H1 (cell line): ENCODE data around the gene CDK12. TPM values are rescaled to one million over a fixed set of nuclear protein-coding genes. Genes with fewer than 3 reads are reported as not detected.

Experiments
- CTCF ChIA-PET: fragments of 300-600 bp; sonication (Branson Sonifier 250); formaldehyde crosslinking; loops from one replicate; lab custom pipeline; 2021; ENCODE audit not compliant: partially characterized antibody; lab: Charles Lee
- POLR2A ChIA-PET: fragments of 300-600 bp; sonication (Branson Sonifier 250); formaldehyde crosslinking; loops from one replicate; lab custom pipeline; 2021; ENCODE audit warnings: inconsistent platforms; ENCODE audit not compliant: partially characterized antibody; lab: Charles Lee
- DNase-seq, 2 experiments: peaks; one replicate each; pipeline versions ENCODE4 v3.0.0 to v3.0.0-alpha.2; 2010 to 2022; ENCODE audit warnings: low spot score in 2 of 2, low read depth in 1 of 2, mixed read lengths in 1 of 2
- FAIRE-seq: peaks from 2 replicates; lab custom pipeline; 2011; peaks lifted over from hg19 to GRCh38; lab: Jason Lieb, UNC
- H2AFZ ChIP-seq: 2 replicates; pipeline ENCODE4 v1.8.1; 2012; ENCODE audit warnings: low read length, inconsistent platforms
- H2AK5ac ChIP-seq: 2 replicates; pipeline ENCODE4 v1.6.1; 2013; ENCODE audit warnings: low read depth, low read length
- H2BK120ac ChIP-seq: replicated peaks from 2 replicates; pipeline ENCODE3; 2013; ENCODE audit warnings: low read depth, low read length, inconsistent platforms
- H2BK12ac ChIP-seq: 2 replicates; pipeline ENCODE4 v1.6.1; 2013; ENCODE audit warnings: low read depth, low read length
- H2BK15ac ChIP-seq: 2 replicates; pipeline ENCODE4 v1.6.1; 2013; ENCODE audit warnings: low read length
- H2BK20ac ChIP-seq: 2 replicates; pipeline ENCODE4 v1.6.1; 2013; ENCODE audit warnings: low read length
- H2BK5ac ChIP-seq: 2 replicates; pipeline ENCODE4 v1.6.1; 2013; ENCODE audit warnings: low read depth, low read length
- H3K14ac ChIP-seq: 2 replicates; pipeline ENCODE4 v1.6.1; 2013; ENCODE audit warnings: inconsistent platforms; ENCODE audit not compliant: insufficient read length
- H3K18ac ChIP-seq: 2 replicates; pipeline ENCODE4 v1.6.1; 2013; ENCODE audit warnings: low read length; ENCODE audit errors: extremely low read depth
- H3K23ac ChIP-seq: 2 replicates; pipeline ENCODE4 v1.6.1; 2013; ENCODE audit warnings: inconsistent platforms; ENCODE audit not compliant: insufficient read length
- H3K23me2 ChIP-seq: 2 replicates; pipeline ENCODE4 v1.6.1; 2013; ENCODE audit warnings: low read depth, low read length
- H3K27ac ChIP-seq: 2 replicates; pipeline ENCODE4 v1.6.1; 2011; ENCODE audit warnings: low read depth, low read length, inconsistent platforms
- H3K27me3 ChIP-seq, 4 experiments: replicated peaks in 1 of 4; 1 replicate in 1 of 4; 2 replicates in 3 of 4; pipeline versions ENCODE4 v1.6.1 to v1.8.1; 2011 to 2013; ENCODE audit warnings: low read length in 3 of 4, mild to moderate bottlenecking in 3 of 4, inconsistent platforms in 2 of 4, mixed read lengths in 2 of 4, moderate library complexity in 1 of 4; ENCODE audit not compliant: control insufficient read depth in 3 of 4, insufficient read depth in 3 of 4; ENCODE audit errors: extremely low read depth in 1 of 4
- H3K36me3 ChIP-seq, 4 experiments: 2 replicates each; pipeline versions ENCODE4 v1.6.1 to v1.8.1; 2011 to 2013; ENCODE audit warnings: mild to moderate bottlenecking in 4 of 4, low read length in 3 of 4, moderate library complexity in 2 of 4, control low read depth in 1 of 4, inconsistent platforms in 1 of 4; ENCODE audit not compliant: insufficient read depth in 4 of 4, control insufficient read depth in 2 of 4
- H3K4ac ChIP-seq: replicated peaks from 2 replicates; pipeline ENCODE3; 2013; ENCODE audit warnings: low read length, low read depth, mixed read lengths, inconsistent platforms; ENCODE audit not compliant: insufficient read length
- H3K4me1 ChIP-seq, 4 experiments: replicated peaks in 1 of 4; 1 replicate in 1 of 4; 2 replicates in 3 of 4; pipeline versions ENCODE4 v1.6.1 to v1.8.1; 2011 to 2013; ENCODE audit warnings: low read length in 3 of 4, inconsistent platforms in 2 of 4, mixed read lengths in 1 of 4; ENCODE audit not compliant: insufficient read depth in 4 of 4, control insufficient read depth in 3 of 4
- H3K4me2 ChIP-seq, 2 experiments: 2 replicates each; pipeline versions ENCODE4 v1.6.1 to v1.8.1; 2011 to 2013; ENCODE audit warnings: low read depth in 2 of 2, low read length in 2 of 2, control low read depth in 1 of 2, inconsistent platforms in 1 of 2, mild to moderate bottlenecking in 1 of 2; ENCODE audit not compliant: insufficient read depth in 1 of 2
- H3K4me3 ChIP-seq, 4 experiments: fragments of 200-600, 300-600 bp in 1 of 4; sonication (generic), shearing (Covaris generic), sonication (Bioruptor Twin) in 1 of 4; 2 replicates each; pipeline versions ENCODE4 v1.5.1 to v1.8.1; 2011 to 2016; ENCODE audit warnings: low read length in 4 of 4, low read depth in 3 of 4, control low read depth in 2 of 4, inconsistent platforms in 2 of 4, mild to moderate bottlenecking in 2 of 4, mixed read lengths in 1 of 4, moderate library complexity in 1 of 4; ENCODE audit not compliant: insufficient read depth in 2 of 4; ENCODE audit errors: extremely low read depth in 1 of 4
- H3K56ac ChIP-seq: replicated peaks from 2 replicates; pipeline ENCODE3; 2013; ENCODE audit warnings: low read depth, mild to moderate bottlenecking, mixed read lengths, low read length, inconsistent platforms; ENCODE audit not compliant: insufficient read length
- H3K79me1 ChIP-seq: 2 replicates; pipeline ENCODE4 v1.6.1; 2013; ENCODE audit warnings: low read depth, low read length, control low read depth
- H3K79me2 ChIP-seq, 2 experiments: 2 replicates each; pipeline versions ENCODE4 v1.6.1 to v1.8.1; 2012 to 2013; ENCODE audit warnings: low read length in 2 of 2, mild to moderate bottlenecking in 2 of 2, inconsistent platforms in 1 of 2; ENCODE audit not compliant: insufficient read depth in 2 of 2, control insufficient read depth in 1 of 2
- H3K9ac ChIP-seq, 4 experiments: replicated peaks in 1 of 4; 1 replicate in 1 of 4; 2 replicates in 3 of 4; pipeline versions ENCODE4 v1.6.1 to v1.8.1; 2011 to 2013; ENCODE audit warnings: low read depth in 3 of 4, low read length in 3 of 4, control low read depth in 2 of 4, mild to moderate bottlenecking in 2 of 4, moderate library complexity in 2 of 4, inconsistent platforms in 1 of 4; ENCODE audit errors: extremely low read depth in 1 of 4
- H3K9me3 ChIP-seq, 2 experiments: 2 replicates each; pipeline versions ENCODE4 v1.6.1 to v1.8.1; 2012 to 2013; ENCODE audit warnings: mild to moderate bottlenecking in 2 of 2, moderate library complexity in 2 of 2, control low read depth in 1 of 2, inconsistent platforms in 1 of 2, low read depth in 1 of 2, low read length in 1 of 2, mixed read lengths in 1 of 2; ENCODE audit not compliant: insufficient read depth in 2 of 2
- H4K20me1 ChIP-seq, 2 experiments: replicated peaks in 1 of 2; 2 replicates each; pipeline versions ENCODE3 to v1.8.1; 2011 to 2013; ENCODE audit warnings: inconsistent platforms in 2 of 2, low read length in 2 of 2, mild to moderate bottlenecking in 1 of 2; ENCODE audit not compliant: insufficient read depth in 2 of 2, control insufficient read depth in 1 of 2
- H4K5ac ChIP-seq: 2 replicates; pipeline ENCODE4 v1.6.1; 2013; ENCODE audit warnings: low read length, low read depth, mixed read lengths, inconsistent platforms; ENCODE audit not compliant: insufficient read length
- H4K8ac ChIP-seq: 2 replicates; pipeline ENCODE4 v1.8.0; 2013; ENCODE audit warnings: mild to moderate bottlenecking, moderate library complexity, low read length, inconsistent platforms; ENCODE audit not compliant: insufficient read depth; ENCODE audit errors: extremely low read depth
- H4K91ac ChIP-seq: replicated peaks from 2 replicates; pipeline ENCODE3; 2013; ENCODE audit warnings: low read length, mixed read lengths, inconsistent platforms; ENCODE audit not compliant: insufficient read length
- ASH2L ChIP-seq: fragments of 200-600, 300-600 bp; sonication (generic); IDR thresholded peaks from one replicate; pipeline ENCODE4 v1.7.1; 2017; ENCODE audit warnings: low read length
- BRCA1 ChIP-seq: IDR thresholded peaks from 2 replicates; pipeline ENCODE4 v1.6.1; 2012; ENCODE audit warnings: low read depth, low read length, improper control_type of control experiment
- RFX5 ChIP-seq: IDR thresholded peaks from 2 replicates; pipeline ENCODE4 v1.6.1; 2011; ENCODE audit warnings: low read depth, low read length, improper control_type of control experiment, borderline replicate concordance
- SAP30 ChIP-seq: fragments of 300-600 bp; sonication (generic); IDR thresholded peaks from 2 replicates; pipeline ENCODE4 v1.7.1; 2012; ENCODE audit warnings: low read length, moderate library complexity, mild to moderate bottlenecking, inconsistent platforms; ENCODE audit not compliant: insufficient read depth, insufficient replicate concordance
- SIX5 ChIP-seq: IDR thresholded peaks from 2 replicates; pipeline ENCODE4 v1.6.1; 2011; ENCODE audit warnings: mild to moderate bottlenecking, low read depth, low read length
- WGBS, 2 experiments: shearing (Covaris generic) in 1 of 2; methylation state at CpG; one replicate each; pipeline versions ENCODE4 v1.1.6 to v1.1.7; 2013 to 2015; ENCODE audit warnings: low lambda C conversion rate in 2 of 2, mixed read lengths in 2 of 2, inconsistent platforms in 1 of 2, low coverage in 1 of 2, missing lambda C conversion rate in 1 of 2; ENCODE audit not compliant: insufficient replicate concordance in 2 of 2, insufficient coverage in 1 of 2, insufficient read length in 1 of 2; ENCODE audit errors: extremely low coverage in 1 of 2, missing lambda C conversion rate in 1 of 2; 5-methylcytosine and 5-hydroxymethylcytosine counted together
- polyA plus RNA-seq, 7 experiments: library from polyadenylated mRNA; depleted of rRNA in 3 of 7; stranded (reverse) in 5 of 7; unstranded in 2 of 7; fragments of >200 nt in 5 of 7; fragments of 200-250 nt in 2 of 7; gene quantifications; 1 replicate in 5 of 7; 2 replicates in 1 of 7; 4 replicates in 1 of 7; pipeline versions ENCODE4 v1.2.1 to v1.2.3, GENCODE V29; 2011 to 2013; ENCODE audit warnings: missing spikeins in 2 of 7, mixed read lengths in 2 of 7
- total RNA-seq: library from RNA; stranded (reverse); fragmentation: NEBNext Ultra II Directional; extraction: Animal tissue kit (Norgen Biotek cat#: 25700); gene quantifications from 2 replicates; pipeline ENCODE4 v1.2.1, GENCODE V29; 2021

Gene CDK12
- total and polyA plus RNA-seq, 2 of the 8 experiments (the other 6 are each of a cell fraction or from before 2014, with no cell fraction given) = 14.8 to 70.3 TPM

GRCh38 chr17:39569126-39569525 is 107.8 kb downstream of the CDK12 start:
- H3K79me2 ChIP-seq = no peaks in the 10 kb centered on the region
- H3K4me3 ChIP-seq = no peak overlapping the region
- DNase-seq = no peak
- no peak overlapping the region for H3K27ac ChIP-seq
- no peak overlapping the region for H3K9ac ChIP-seq
- H2AK5ac ChIP-seq = no peak overlapping the region
- no peak overlapping the region for H2AFZ ChIP-seq
- TF ChIP-seq SAP30 (no peak), SIX5 (no peak), ASH2L (no peak), BRCA1 (no peak), RFX5 (no peak)
- TF ChIP-seq, all 59 proteins: peak for 0
- no peak for FAIRE-seq
- H2BK15ac ChIP-seq = no peak overlapping the region
- peaks cover 2% of the 10 kb centered on the region; the same call in 1 of the 2 replicates for H3K23me2 ChIP-seq
- no peaks in the 10 kb centered on the region for H3K9me3 ChIP-seq
- no peak overlapping the region for H2BK5ac ChIP-seq
- H3K27me3 ChIP-seq = peaks cover 0 to 2% (median 0%) of the 10 kb centered on the region in 4 experiments; a peak in 2 of 7 replicates
- H4K91ac ChIP-seq = no peak overlapping the region
- no peak overlapping the region for H2BK20ac ChIP-seq
- H4K5ac ChIP-seq = no peak overlapping the region
- 93% methylated on average over 1 of the region's 1 CpG; no CpG with 5 or more reads in 1 of the 2 experiments for WGBS, 2 experiments
- no peaks in the 10 kb centered on the region; a peak in 1 of 8 replicates for H3K36me3 ChIP-seq
- ChIA-PET POLR2A (interaction anchor here (1.0 kb wide), 1 partner anchor 17 kb away, joined by 3 read pairs; no protein-coding TSS in a partner anchor), CTCF (interaction anchor here (1.1 to 15.9 kb wide), 5 partner anchors 12 to 65 kb away, joined by 3 to 216 read pairs (median 5); no protein-coding TSS in a partner anchor)
- H3K56ac ChIP-seq = no peak overlapping the region
- no peaks in the 10 kb centered on the region for H3K79me1 ChIP-seq
- no peak overlapping the region for H3K23ac ChIP-seq
- H3K4me2 ChIP-seq = no peak overlapping the region
- no peak overlapping the region for H3K4ac ChIP-seq
- H3K18ac ChIP-seq = no peak overlapping the region
- H3K4me1 ChIP-seq = peaks cover under 1 to 3% (median 2%) of the 10 kb centered on the region in 4 experiments; a peak in 5 of 7 replicates
- no peak overlapping the region for H3K14ac ChIP-seq
- no peak overlapping the region for H2BK120ac ChIP-seq
- no peak overlapping the region for H4K8ac ChIP-seq
- H2BK12ac ChIP-seq = no peak overlapping the region
- no peaks in the 10 kb centered on the region for H4K20me1 ChIP-seq
